ENCODE measurements around the gene LCE1E.

LCE1E gene

GRCh38 chr1:152795686-152796085, 9.6 kb downstream of the LCE1E start:
- DNase-seq = no peak

- DNase-seq = no peak
Observed at GRCh38 chr1:152796421-152796820, 10.4 kb downstream of the LCE1E start, which contains the start of gene LCE1D. Gene LCE1D (plus strand): TSS chr1:152796721. CDS start chr1:152797795, 1,074 bp downstream.

DNA sequence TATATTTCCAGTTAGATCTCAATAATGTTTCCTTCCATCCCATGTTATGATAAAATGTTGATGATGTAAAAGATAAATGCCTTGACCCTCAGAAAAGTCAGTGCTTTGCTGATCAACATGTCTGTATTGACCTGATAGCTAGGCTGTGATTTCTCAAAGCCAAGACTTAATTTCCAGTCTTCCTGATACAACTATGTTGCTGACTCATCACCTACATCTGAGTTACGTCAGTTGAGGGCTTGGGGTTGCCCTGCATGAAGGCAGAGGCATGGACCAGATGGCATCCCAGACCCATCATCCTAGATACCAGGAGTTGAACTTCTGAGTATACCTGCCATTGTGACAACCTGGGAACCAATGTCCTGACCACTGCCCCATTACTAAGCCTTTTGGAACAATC, 15.3 kb downstream of the LCE1E start:
- no peak for DNase-seq

DNA sequence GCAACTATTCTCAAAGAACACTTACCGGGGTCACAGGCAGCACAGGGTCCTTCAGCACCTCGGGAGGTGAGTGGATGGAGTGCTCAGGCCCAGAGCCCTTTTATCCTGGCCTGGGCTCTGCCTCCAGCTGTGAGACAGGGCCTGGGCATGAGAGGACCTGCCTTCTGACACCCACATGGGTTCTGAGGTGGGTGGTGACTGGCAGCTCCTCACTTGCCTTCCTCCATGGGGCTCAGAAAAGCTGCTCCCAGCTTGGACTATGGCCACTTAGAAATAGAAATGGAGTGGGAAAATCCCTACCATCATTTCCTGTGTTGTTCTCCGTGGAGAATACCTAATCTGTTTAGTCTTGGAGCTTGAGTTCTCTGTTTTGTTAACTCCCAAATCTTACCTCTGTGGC, 20.5 kb downstream of the LCE1E start, which contains the start of gene LCE1C:
LCE1C (minus strand) TSS at position 76 of the 400 bp plus-strand sequence. CDS start 1,173 bp downstream, outside the sequence.
- no peak for DNase-seq

- no peak for DNase-seq
Observed at GRCh38 chr1:152811050-152811449, 25.0 kb downstream of the LCE1E start.

DNA sequence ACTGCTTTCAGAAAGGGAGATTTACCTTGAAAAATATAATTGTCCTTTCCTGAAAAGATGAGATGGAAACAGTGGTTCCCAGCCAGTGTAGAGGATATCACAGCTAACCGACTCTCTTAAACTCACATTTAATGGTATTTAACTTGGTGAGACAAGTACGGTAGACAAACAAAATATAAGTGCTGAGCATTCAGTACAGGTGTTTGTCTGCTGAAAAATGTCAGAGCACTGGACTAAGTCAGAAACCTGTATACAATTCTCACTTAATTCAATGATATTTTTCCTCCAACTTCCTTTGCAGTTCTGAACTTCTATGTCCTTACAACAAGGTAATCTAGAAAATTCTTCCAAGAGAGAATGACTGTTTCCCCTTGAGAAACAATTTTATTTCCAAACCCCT, 25.6 kb downstream of the LCE1E start, which contains the start of gene LCE1B:
LCE1B (plus strand) TSS at position 301 of the 400 bp plus-strand sequence. CDS start 476 bp downstream, outside the sequence.
- DNase-seq = no peak

DNA sequence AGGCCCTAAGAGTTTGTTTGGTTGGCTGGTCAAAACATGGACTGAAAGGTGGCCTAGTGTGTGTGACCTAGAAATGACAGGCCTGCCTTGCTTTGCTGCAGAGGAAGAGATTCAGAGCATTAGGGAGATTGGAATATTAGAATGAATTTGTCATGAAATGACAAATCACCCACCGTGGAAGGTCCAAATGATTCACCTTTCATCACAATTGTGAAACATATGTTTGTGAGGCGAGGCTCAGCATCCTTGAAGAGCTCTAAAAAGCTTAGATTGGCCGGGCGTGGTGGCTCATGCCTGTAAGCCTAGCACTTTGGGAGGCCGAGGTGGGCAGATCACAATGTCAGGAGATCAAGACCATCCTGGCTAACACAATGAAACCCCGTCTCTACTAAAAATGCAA, 31.3 kb downstream of the LCE1E start:
- no peak for DNase-seq

DNA sequence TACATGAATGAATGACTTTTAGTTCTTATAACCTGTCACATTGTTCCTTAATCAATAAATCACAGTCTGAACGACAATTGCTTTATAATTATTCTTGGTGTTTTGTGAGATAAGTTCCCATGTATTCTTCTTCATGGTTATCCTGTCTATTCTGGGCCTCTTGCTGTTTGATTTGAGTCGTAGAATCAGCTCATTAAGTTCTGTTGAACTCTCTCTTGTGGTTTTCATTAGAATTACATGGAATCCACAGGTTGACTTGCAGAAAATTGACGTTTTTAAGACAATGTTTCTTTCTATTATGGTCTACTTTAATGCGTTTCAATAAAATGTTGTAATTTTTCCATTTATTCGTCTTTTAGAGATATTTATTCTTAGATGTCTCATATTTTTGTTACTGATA, 37.2 kb downstream of the LCE1E start:
- no peak for DNase-seq

- no peak for DNase-seq
Observed at GRCh38 chr1:152824964-152825363, 38.9 kb downstream of the LCE1E start.

- no peak for DNase-seq
Observed at GRCh38 chr1:152827173-152827572, 41.1 kb downstream of the LCE1E start, which contains the start of gene LCE1A. Gene LCE1A (plus strand): TSS chr1:152827473. CDS start chr1:152827473, 0 bp downstream.

GRCh38 chr1:152836870-152837269, 50.8 kb downstream of the LCE1E start:
- no peak for DNase-seq

All from GOT3 (cell line).